Measurements from ENCODE around the gene PPAN.

PPAN gene

GRCh38 chr19:10151521-10151920 lies 45.4 kb downstream of the PPAN start:
- DNase-seq, result no peak
- Histone ChIP-seq H3K36me3 (peaks cover 88% of the 10 kb centered on the region), H3K27me3 (ENCODE audit: insufficient read depth, low read depth, severe bottlenecking) (no peaks in the 10 kb centered on the region), H3K9me3 (ENCODE audit: severe bottlenecking) (no peaks in the 10 kb centered on the region), H3K27ac (no peak overlapping the region), H3K4me3 (ENCODE audit: low read depth, low read length) (no peak overlapping the region)
- TF ChIP-seq CTCF (IDR thresholded peaks at IDR 0.05; ENCODE audit: low read depth, low read length), result no peak

GRCh38 chr19:10152100-10152499 lies 45.9 kb downstream of the PPAN start:
- no peaks in the 10 kb centered on the region for H3K9me3 ChIP-seq (ENCODE audit: severe bottlenecking)
- H3K4me3 ChIP-seq (ENCODE audit: low read depth, low read length), result no peak overlapping the region
- H3K36me3 ChIP-seq, result peaks cover 88% of the 10 kb centered on the region
- H3K27me3 ChIP-seq (ENCODE audit: insufficient read depth, low read depth, severe bottlenecking), result no peaks in the 10 kb centered on the region
- TF ChIP-seq CTCF (IDR thresholded peaks at IDR 0.05; ENCODE audit: low read depth, low read length), result no peak
- H3K27ac ChIP-seq, result no peak overlapping the region
- no peak for DNase-seq

GRCh38 chr19:10155839-10156238 lies 49.7 kb downstream of the PPAN start:
- Histone ChIP-seq H3K36me3 (peaks cover 97% of the 10 kb centered on the region), H3K27me3 (ENCODE audit: insufficient read depth, low read depth, severe bottlenecking) (no peaks in the 10 kb centered on the region), H3K9me3 (ENCODE audit: severe bottlenecking) (no peaks in the 10 kb centered on the region), H3K4me3 (ENCODE audit: low read depth, low read length) (no peak overlapping the region), H3K27ac (no peak overlapping the region)
- peak; percentile 5; the same call in 1 of the 2 replicates for TF ChIP-seq CTCF (IDR thresholded peaks at IDR 0.05; ENCODE audit: low read depth, low read length)
- no peak for DNase-seq

- DNase-seq, result no peak
- Histone ChIP-seq H3K9me3 (ENCODE audit: severe bottlenecking) (no peaks in the 10 kb centered on the region), H3K4me3 (ENCODE audit: low read depth, low read length) (no peak overlapping the region), H3K27me3 (ENCODE audit: insufficient read depth, low read depth, severe bottlenecking) (no peaks in the 10 kb centered on the region), H3K36me3 (peaks cover 99% of the 10 kb centered on the region), H3K27ac (no peak overlapping the region)
- no peak for TF ChIP-seq CTCF (IDR thresholded peaks at IDR 0.05; ENCODE audit: low read depth, low read length)
Observed at GRCh38 chr19:10158071-10158470, 51.9 kb downstream of the PPAN start.

GRCh38 chr19:10158485-10158884 lies 52.3 kb downstream of the PPAN start:
- H3K27me3 ChIP-seq (ENCODE audit: insufficient read depth, low read depth, severe bottlenecking), result no peaks in the 10 kb centered on the region
- no peaks in the 10 kb centered on the region for H3K9me3 ChIP-seq (ENCODE audit: severe bottlenecking)
- peaks cover 99% of the 10 kb centered on the region for H3K36me3 ChIP-seq
- TF ChIP-seq CTCF (IDR thresholded peaks at IDR 0.05; ENCODE audit: low read depth, low read length), result no peak
- H3K27ac ChIP-seq, result no peak overlapping the region
- DNase-seq, result no peak
- H3K4me3 ChIP-seq (ENCODE audit: low read depth, low read length), result no peak overlapping the region

GRCh38 chr19:10159610-10160009 lies 53.4 kb downstream of the PPAN start:
- Histone ChIP-seq H3K36me3 (peaks cover 99% of the 10 kb centered on the region), H3K9me3 (ENCODE audit: severe bottlenecking) (no peaks in the 10 kb centered on the region)

More at GRCh38 chr19:10159610-10160009, 53.4 kb downstream of the PPAN start:
- TF ChIP-seq CTCF (IDR thresholded peaks at IDR 0.05; ENCODE audit: low read depth, low read length), result no peak
- no peak overlapping the region for H3K27ac ChIP-seq
- H3K4me3 ChIP-seq (ENCODE audit: low read depth, low read length), result no peak overlapping the region
- no peak for DNase-seq
- H3K27me3 ChIP-seq (ENCODE audit: insufficient read depth, low read depth, severe bottlenecking), result no peaks in the 10 kb centered on the region

Measured in WERI-Rb-1 (cell line).